Neuronal stem cell (in vitro differentiated cells): ENCODE data around the gene PSTK.

Experiments
- DNase-seq: peaks from one replicate; pipeline ENCODE4 v3.0.0-alpha.2; 2013; ENCODE audit warnings: low spot score
- H2AFZ ChIP-seq: one replicate; pipeline ENCODE4 v1.6.1; 2013; ENCODE audit warnings: mild to moderate bottlenecking, low read length, inconsistent platforms
- H2AK5ac ChIP-seq: 2 replicates; pipeline ENCODE4 v1.6.1; 2013; ENCODE audit warnings: low read depth, mild to moderate bottlenecking, inconsistent platforms, low read length, moderate library complexity, mixed read lengths
- H2BK120ac ChIP-seq: 2 replicates; pipeline ENCODE4 v1.6.1; 2013; ENCODE audit warnings: low read depth, mild to moderate bottlenecking, inconsistent platforms, low read length, moderate library complexity, mixed read lengths
- H2BK12ac ChIP-seq: one replicate; pipeline ENCODE4 v1.6.1; 2013; ENCODE audit warnings: low read length, inconsistent platforms
- H2BK15ac ChIP-seq: 2 replicates; pipeline ENCODE4 v1.6.1; 2013; ENCODE audit warnings: mild to moderate bottlenecking, low read length, inconsistent platforms, mixed read lengths
- H2BK5ac ChIP-seq: one replicate; pipeline ENCODE4 v1.6.1; 2013; ENCODE audit warnings: inconsistent platforms, mild to moderate bottlenecking, low read length, moderate library complexity
- H3K14ac ChIP-seq: one replicate; pipeline ENCODE4 v1.6.1; 2013; ENCODE audit warnings: low read length, inconsistent platforms
- H3K18ac ChIP-seq: 2 replicates; pipeline ENCODE4 v1.6.1; 2013; ENCODE audit warnings: low read length, inconsistent platforms
- H3K23ac ChIP-seq: 2 replicates; pipeline ENCODE4 v1.6.1; 2013; ENCODE audit warnings: low read depth, mild to moderate bottlenecking, mixed read lengths, low read length, inconsistent platforms; ENCODE audit not compliant: poor library complexity
- H3K27ac ChIP-seq: replicated peaks from 3 replicates; pipeline ENCODE4 v1.5.1; 2013; ENCODE audit warnings: low read length, inconsistent platforms
- H3K27me3 ChIP-seq, 3 experiments: 2 replicates each; pipeline ENCODE4 v1.6.1; 2013; ENCODE audit warnings: low read length in 3 of 3, mild to moderate bottlenecking in 2 of 3, inconsistent platforms in 1 of 3, low read depth in 1 of 3, mixed read lengths in 1 of 3, moderate library complexity in 1 of 3; ENCODE audit not compliant: control insufficient read depth in 3 of 3, insufficient read depth in 3 of 3
- H3K36me3 ChIP-seq, 2 donors: replicated peaks in 1 of 2; 2 replicates each; pipeline ENCODE4 v1.6.1; 2013; ENCODE audit warnings: low read length in 2 of 2; ENCODE audit not compliant: control insufficient read depth in 2 of 2, insufficient read depth in 2 of 2
- H3K4ac ChIP-seq: 2 replicates; pipeline ENCODE4 v1.6.1; 2013; ENCODE audit warnings: inconsistent platforms, mild to moderate bottlenecking, low read length, moderate library complexity
- H3K4me1 ChIP-seq, 2 donors: 1 replicate in 1 of 2; 2 replicates in 1 of 2; pipeline ENCODE4 v1.6.1; 2013; ENCODE audit warnings: low read length in 2 of 2, low read depth in 1 of 2; ENCODE audit not compliant: control insufficient read depth in 2 of 2, insufficient read depth in 1 of 2
- H3K4me2 ChIP-seq: one replicate; pipeline ENCODE4 v1.6.1; 2013; ENCODE audit warnings: mild to moderate bottlenecking, low read length, inconsistent platforms; ENCODE audit not compliant: insufficient read depth, poor library complexity, severe bottlenecking
- H3K4me3 ChIP-seq, 2 donors: 2 replicates each; pipeline ENCODE4 v1.5.1; 2013; ENCODE audit warnings: low read length in 2 of 2, mild to moderate bottlenecking in 2 of 2, inconsistent platforms in 1 of 2, moderate library complexity in 1 of 2
- H3K79me1 ChIP-seq: one replicate; pipeline ENCODE4 v1.6.1; 2013; ENCODE audit warnings: low read depth, mild to moderate bottlenecking, inconsistent platforms, low read length, moderate library complexity
- H3K9ac ChIP-seq: one replicate; pipeline ENCODE4 v1.6.1; 2013; ENCODE audit warnings: mild to moderate bottlenecking, low read depth, low read length, inconsistent platforms; ENCODE audit not compliant: poor library complexity
- H3K9me3 ChIP-seq, 2 donors: replicated peaks in 1 of 2; 2 replicates each; pipeline versions ENCODE3 to v1.6.1; 2013; ENCODE audit warnings: low read length in 2 of 2, mild to moderate bottlenecking in 2 of 2, inconsistent platforms in 1 of 2, low read depth in 1 of 2, mixed read lengths in 1 of 2, moderate library complexity in 1 of 2; ENCODE audit not compliant: control insufficient read depth in 2 of 2, insufficient read depth in 1 of 2
- H4K8ac ChIP-seq: one replicate; pipeline ENCODE4 v1.6.1; 2013; ENCODE audit warnings: low read depth, mild to moderate bottlenecking, inconsistent platforms, low read length, moderate library complexity
- H4K91ac ChIP-seq: one replicate; pipeline ENCODE4 v1.6.1; 2013; ENCODE audit warnings: low read length, low read depth, mild to moderate bottlenecking, inconsistent platforms; ENCODE audit not compliant: poor library complexity
- WGBS, 2 donors: extraction: QIAGEN DNeasy Blood & Tissue Kit; methylation state at CpG; one replicate each; pipeline ENCODE4 v1.1.7; 2013; ENCODE audit warnings: missing lambda C conversion rate in 2 of 2, mixed read lengths in 1 of 2; ENCODE audit not compliant: insufficient read length in 2 of 2, insufficient replicate concordance in 1 of 2; ENCODE audit errors: extremely low coverage in 2 of 2; 5-methylcytosine and 5-hydroxymethylcytosine counted together

PSTK gene

DNA sequence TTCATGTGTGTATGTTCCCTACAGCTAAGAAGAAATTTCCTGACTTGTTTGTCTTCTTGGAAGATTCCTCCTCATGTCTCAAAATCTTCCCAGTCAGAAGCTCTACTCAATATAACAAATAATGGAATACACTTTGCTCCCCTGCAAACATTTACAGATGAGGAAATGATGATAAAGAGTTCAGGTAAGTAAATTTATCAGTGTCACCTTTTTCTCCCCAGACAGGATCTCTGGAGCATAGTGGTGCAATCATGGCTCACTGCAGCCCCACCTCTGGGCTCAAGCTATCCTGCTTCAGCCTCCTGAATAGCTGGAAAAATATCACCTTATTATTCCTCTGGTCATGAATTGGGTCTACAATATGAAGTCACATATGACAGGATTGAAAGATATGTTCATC, 54.1 kb downstream of the PSTK start:
- Histone ChIP-seq H2BK120ac (no peak overlapping the region), H3K4me2 (no peak overlapping the region), H3K23ac (no peak overlapping the region), H3K18ac (no peak overlapping the region), H3K27me3 (no peaks in the 10 kb centered on the region), H3K27ac (no peak overlapping the region), H2AFZ (no peak overlapping the region), H3K36me3 (peaks cover 2 to 3% of the 10 kb centered on the region in 2 donors), H3K4me1 (peaks cover 0 to 6% of the 10 kb centered on the region in 2 donors), H3K9me3 (no peaks in the 10 kb centered on the region), H3K14ac (no peak overlapping the region), H2AK5ac (no peak overlapping the region), H2BK5ac (no peak overlapping the region), H2BK12ac (no peak overlapping the region), H4K91ac (no peak overlapping the region), H3K9ac (no peak overlapping the region), H2BK15ac (no peak overlapping the region), H4K8ac (no peak overlapping the region), H3K4me3 (no peak overlapping the region), H3K79me1 (no peaks in the 10 kb centered on the region), H3K4ac (no peak overlapping the region)
- no peak for DNase-seq

GRCh38 chr10:123035467-123036086, 55.4 kb downstream of the PSTK start:
- Histone ChIP-seq H4K8ac (no peak overlapping the region), H2BK5ac (no peak overlapping the region), H3K4me3 (no peak overlapping the region), H3K36me3 (peaks cover 2 to 3% of the 10 kb centered on the region in 2 donors), H3K27ac (no peak overlapping the region), H4K91ac (no peak overlapping the region), H3K4me2 (no peak overlapping the region), H3K9me3 (no peaks in the 10 kb centered on the region), H3K27me3 (no peaks in the 10 kb centered on the region), H2AFZ (no peak overlapping the region), H3K4ac (no peak overlapping the region), H2BK12ac (no peak overlapping the region), H3K18ac (no peak overlapping the region), H2AK5ac (no peak overlapping the region), H3K14ac (peak overlapping the region; percentile 21), H3K79me1 (no peaks in the 10 kb centered on the region), H2BK120ac (no peak overlapping the region), H3K9ac (no peak overlapping the region), H3K4me1 (peaks cover 0 to 6% of the 10 kb centered on the region in 2 donors), H2BK15ac (no peak overlapping the region), H3K23ac (no peak overlapping the region)
- WGBS, 2 donors: no CpG with 5 or more reads among the region's 8 CpGs
- no peak for DNase-seq

DNA sequence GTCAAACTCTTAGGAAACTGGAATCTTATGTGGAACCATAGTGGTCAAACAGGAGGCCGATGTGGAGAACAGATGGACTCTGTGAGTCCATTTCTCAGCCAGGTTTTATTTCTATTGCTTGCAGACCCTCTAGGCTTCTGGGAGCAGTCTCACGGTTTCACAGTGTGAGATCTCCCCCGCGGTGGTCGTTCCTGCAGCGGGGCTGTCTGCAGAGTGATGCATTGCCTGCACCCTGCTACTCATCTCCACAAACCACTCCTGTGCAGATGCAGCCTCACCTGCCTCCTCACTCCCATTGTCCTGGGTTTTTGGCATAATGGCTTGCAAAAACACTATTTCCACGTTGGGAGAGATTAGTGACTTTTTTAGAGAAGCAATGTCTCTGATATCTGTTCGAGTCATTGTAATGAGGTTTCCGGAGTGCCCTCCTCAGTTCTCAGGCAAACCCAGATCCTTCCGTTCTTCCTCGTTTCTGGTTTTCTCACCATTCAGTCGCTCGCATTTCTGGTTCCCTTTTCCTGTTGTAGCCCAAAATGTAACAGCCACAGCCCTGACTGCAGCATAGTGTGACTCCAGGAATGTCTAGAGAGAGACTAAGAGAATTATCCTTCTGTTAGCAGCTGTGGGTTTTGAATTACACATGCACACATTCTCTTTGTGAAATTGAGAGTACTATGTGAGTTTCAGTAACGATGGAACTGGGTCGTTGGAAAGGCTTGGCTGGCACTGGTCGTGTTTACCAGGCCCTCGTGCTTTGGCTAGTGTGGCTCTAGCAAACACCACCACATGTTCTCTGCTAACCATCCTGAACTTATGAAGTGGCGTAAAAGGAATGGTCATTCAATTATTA, 58.8 kb downstream of the PSTK start:
- no peak overlapping the region for H2BK15ac ChIP-seq
- no peak overlapping the region for H2AK5ac ChIP-seq
- H4K8ac ChIP-seq: no peak overlapping the region
- no peak overlapping the region for H3K4me3 ChIP-seq
- no peak overlapping the region for H3K18ac ChIP-seq
- H3K4ac ChIP-seq: no peak overlapping the region
- no peaks in the 10 kb centered on the region for H3K79me1 ChIP-seq
- peaks cover 0 to 6% of the 10 kb centered on the region in 2 donors for H3K4me1 ChIP-seq
- H3K4me2 ChIP-seq: no peak overlapping the region
- no peak overlapping the region for H3K9ac ChIP-seq
- H2BK5ac ChIP-seq: no peak overlapping the region
- H2AFZ ChIP-seq: no peak overlapping the region
- peaks cover 2 to 4% of the 10 kb centered on the region in 2 donors for H3K36me3 ChIP-seq
- no peaks in the 10 kb centered on the region for H3K27me3 ChIP-seq
- no peak overlapping the region for H3K27ac ChIP-seq
- H2BK120ac ChIP-seq: no peak overlapping the region
- H3K14ac ChIP-seq: no peak overlapping the region
- H4K91ac ChIP-seq: no peak overlapping the region
- H3K23ac ChIP-seq: no peak overlapping the region
- H2BK12ac ChIP-seq: no peak overlapping the region
- no peaks in the 10 kb centered on the region for H3K9me3 ChIP-seq
- no peak for DNase-seq
- no CpG with 5 or more reads among the region's 18 CpGs for WGBS, 2 donors

- Histone ChIP-seq H3K4ac (no peak overlapping the region), H3K18ac (no peak overlapping the region), H3K27me3 (no peaks in the 10 kb centered on the region), H3K4me3 (no peak overlapping the region), H2BK15ac (no peak overlapping the region), H3K9me3 (no peaks in the 10 kb centered on the region), H3K27ac (no peak overlapping the region), H4K91ac (no peak overlapping the region), H2BK5ac (no peak overlapping the region), H2AK5ac (no peak overlapping the region), H2BK12ac (no peak overlapping the region), H3K79me1 (no peaks in the 10 kb centered on the region), H3K14ac (no peak overlapping the region), H3K9ac (no peak overlapping the region), H2BK120ac (no peak overlapping the region), H2AFZ (no peak overlapping the region), H4K8ac (no peak overlapping the region), H3K36me3 (peaks cover 2 to 10% of the 10 kb centered on the region in 2 donors), H3K4me1 (peaks cover 0 to 6% of the 10 kb centered on the region in 2 donors), H3K23ac (no peak overlapping the region), H3K4me2 (no peak overlapping the region)
- no peak for DNase-seq
Measured at GRCh38 chr10:123039632-123039930, 59.4 kb downstream of the PSTK start.
